Naive thymus-derived CD4-positive, alpha-beta T cell (primary cell): Measurements from ENCODE around the gene NME3. TPM values are rescaled to one million over a fixed set of nuclear protein-coding genes. Genes with fewer than 3 reads are reported as not detected.

Experiments
- ATAC-seq: fragments of 150-1000 bp; cut with Tn5 transposase; 2 replicates; pipeline ENCODE4 v1.10.0; 2021; ENCODE audit warnings: mild to moderate bottlenecking, moderate library complexity
- CTCF ChIA-PET: fragments of 350-600 bp; sonication (Branson Sonifier 250); formaldehyde crosslinking; loops from one replicate; lab custom pipeline; 2021; ENCODE audit warnings: antibody characterized with exemption; lab: Charles Lee
- POLR2A ChIA-PET: fragments of 350-600 bp; sonication (Branson Sonifier 250); formaldehyde crosslinking; loops from one replicate; lab custom pipeline; 2021; ENCODE audit warnings: antibody characterized with exemption, inconsistent platforms; lab: Charles Lee
- DNase-seq, 9 donors: peaks; one replicate each; pipeline versions ENCODE4 v3.0.0 to v3.0.0-alpha.2; 2020 to 2022; ENCODE audit warnings: mixed read lengths in 1 of 9
- H3K27ac ChIP-seq: one replicate; pipeline ENCODE4 v1.7.0; 2013; ENCODE audit warnings: mild to moderate bottlenecking, low read depth, low read length, moderate library complexity
- H3K27me3 ChIP-seq, 2 donors: one replicate each; pipeline ENCODE4 v1.7.0; 2013; ENCODE audit warnings: low read length in 2 of 2, mild to moderate bottlenecking in 2 of 2, moderate library complexity in 2 of 2; ENCODE audit not compliant: control insufficient read depth in 2 of 2, insufficient read depth in 2 of 2
- H3K36me3 ChIP-seq, 3 experiments: 1 replicate in 2 of 3; 2 replicates in 1 of 3; pipeline ENCODE4 v1.7.0; 2013; ENCODE audit warnings: low read length in 3 of 3, mild to moderate bottlenecking in 3 of 3, moderate library complexity in 1 of 3; ENCODE audit not compliant: insufficient read depth in 3 of 3, control insufficient read depth in 2 of 3
- H3K4me1 ChIP-seq, 2 donors: one replicate each; pipeline ENCODE4 v1.7.0; 2013; ENCODE audit warnings: low read length in 2 of 2, mild to moderate bottlenecking in 2 of 2, moderate library complexity in 1 of 2; ENCODE audit not compliant: control insufficient read depth in 2 of 2, insufficient read depth in 2 of 2
- H3K4me3 ChIP-seq: 2 replicates; pipeline ENCODE4 v1.7.0; 2013; ENCODE audit warnings: mild to moderate bottlenecking, low read length
- H3K9me3 ChIP-seq, 3 experiments: 1 replicate in 2 of 3; 2 replicates in 1 of 3; pipeline ENCODE4 v1.7.0; 2013; ENCODE audit warnings: low read length in 3 of 3; ENCODE audit not compliant: control insufficient read depth in 2 of 3
- H3K27ac Mint-ChIP-seq, 9 donors: one replicate each; pipeline ENCODE4 v1.8.0; 2020 to 2022; ENCODE audit warnings: mixed read lengths in 9 of 9, mild to moderate bottlenecking in 8 of 9, moderate library complexity in 5 of 9, inconsistent platforms in 2 of 9
- H3K27me3 Mint-ChIP-seq, 5 donors: one replicate each; pipeline ENCODE4 v1.8.0; 2021 to 2022; ENCODE audit warnings: mixed read lengths in 5 of 5, mild to moderate bottlenecking in 1 of 5
- H3K36me3 Mint-ChIP-seq, 5 donors: one replicate each; pipeline ENCODE4 v1.8.0; 2020 to 2022; ENCODE audit warnings: mixed read lengths in 5 of 5, mild to moderate bottlenecking in 3 of 5, inconsistent platforms in 1 of 5
- H3K4me1 Mint-ChIP-seq, 7 donors: one replicate each; pipeline ENCODE4 v1.8.0; 2020 to 2022; ENCODE audit warnings: mixed read lengths in 7 of 7, mild to moderate bottlenecking in 3 of 7, inconsistent platforms in 1 of 7
- H3K4me3 Mint-ChIP-seq, 10 donors: one replicate each; pipeline ENCODE4 v1.8.0; 2020 to 2022; ENCODE audit warnings: mild to moderate bottlenecking in 10 of 10, mixed read lengths in 10 of 10, moderate library complexity in 6 of 10, inconsistent platforms in 2 of 10
- H3K9me3 Mint-ChIP-seq, 11 donors: one replicate each; pipeline ENCODE4 v1.8.0; 2020 to 2022; ENCODE audit warnings: mixed read lengths in 11 of 11, mild to moderate bottlenecking in 4 of 11, inconsistent platforms in 1 of 11, moderate library complexity in 1 of 11
- intact Hi-C, 2 donors: fragments of 100-400 bp; cut with micrococcal nuclease; formaldehyde crosslinking; loops; one replicate each; pipeline ENCODE4 v1.15.1; 2023
- polyA plus RNA-seq, 2 donors: library from polyadenylated mRNA; unstranded; fragments of 300-500 nt; fragmentation: Illumina TruSeq; gene quantifications; one replicate each; pipeline ENCODE4 v1.2.3, GENCODE V29; 2021
- total RNA-seq, 6 experiments: library from RNA in 5 of 6; stranded (reverse) in 5 of 6; gene quantifications; 1 replicate in 5 of 6; 2 replicates in 1 of 6; pipeline ENCODE4 v1.2.3 and lab custom pipeline; 2021 to 2026

NME3 gene
- total and polyA plus RNA-seq, 7 experiments from 2014 or later = 49.4 to 81.5 (median 70.6) TPM

GRCh38 chr16:1779234-1779701, 7.9 kb upstream of the NME3 start:
- H3K36me3 Mint-ChIP-seq = peaks cover 0 to 3% (median 0%) of the 10 kb centered on the region in 5 donors
- POLR2A ChIA-PET = no interaction called here
- H3K36me3 ChIP-seq = peaks cover 0 to 51% (median 0%) of the 10 kb centered on the region in 3 experiments
- no peak for ATAC-seq
- peak overlapping the region in 2 of 9 donors; percentile 42 to 69 for H3K27ac Mint-ChIP-seq
- peaks cover 17 to 21% of the 10 kb centered on the region in 2 donors for H3K4me1 ChIP-seq
- peaks cover 0 to 2% (median 0%) of the 10 kb centered on the region in 5 donors for H3K27me3 Mint-ChIP-seq
- no peaks in the 10 kb centered on the region for H3K9me3 Mint-ChIP-seq
- CTCF ChIA-PET = no interaction called here
- intact Hi-C loops = loop anchor here in 1 of 2 donors (10.0 kb wide), 1 partner anchor 434 kb away; no protein-coding TSS in a partner anchor
- H3K27me3 ChIP-seq = no peaks in the 10 kb centered on the region
- no peak overlapping the region for H3K4me3 ChIP-seq
- H3K9me3 ChIP-seq = no peaks in the 10 kb centered on the region
- peaks cover 0 to 41% (median 21%) of the 10 kb centered on the region in 7 donors for H3K4me1 Mint-ChIP-seq
- peak overlapping the region in 2 of 10 donors; percentile 41 to 80 for H3K4me3 Mint-ChIP-seq
- no peak overlapping the region for H3K27ac ChIP-seq
- no peak for DNase-seq

GRCh38 chr16:1778200-1779179, 7.1 kb upstream of the NME3 start:
- intact Hi-C loops = loop anchor here in 1 of 2 donors (10.0 kb wide), 1 partner anchor 434 kb away; no protein-coding TSS in a partner anchor
- peaks cover 0 to 52% (median 0%) of the 10 kb centered on the region in 3 experiments for H3K36me3 ChIP-seq
- Mint-ChIP-seq H3K36me3 (peaks cover 0 to 3% (median 0%) of the 10 kb centered on the region in 5 donors), H3K27me3 (peaks cover 0 to 2% (median 0%) of the 10 kb centered on the region in 5 donors), H3K4me1 (peaks cover 0 to 38% (median 20%) of the 10 kb centered on the region in 7 donors), H3K27ac (peak overlapping the region in 1 of 9 donors; percentile 42), H3K9me3 (no peaks in the 10 kb centered on the region), H3K4me3 (peak overlapping the region in 2 of 10 donors; percentile 41 to 80)
- CTCF ChIA-PET = interaction anchor here (0.5 kb wide), 1 partner anchor 129 kb away, joined by 3 read pairs; no protein-coding TSS in a partner anchor
- peaks cover 19 to 22% of the 10 kb centered on the region in 2 donors for H3K4me1 ChIP-seq
- no peaks in the 10 kb centered on the region for H3K9me3 ChIP-seq
- POLR2A ChIA-PET = interaction anchor here (0.6 to 1.0 kb wide), 3 partner anchors 9 to 955 kb away, joined by 3 to 5 read pairs (median 4); partner anchors contain the start of gene MAPK8IP3
- H3K27me3 ChIP-seq = no peaks in the 10 kb centered on the region
- H3K27ac ChIP-seq = no peak overlapping the region
- H3K4me3 ChIP-seq = no peak overlapping the region
- DNase-seq = no peak
- no peak for ATAC-seq

GRCh38 chr16:1777375-1778199, 6.2 kb upstream of the NME3 start:
- ChIA-PET POLR2A (interaction anchor here (0.6 to 1.0 kb wide), 3 partner anchors 9 to 956 kb away, joined by 3 to 5 read pairs (median 4); partner anchors contain the start of gene MAPK8IP3), CTCF (interaction anchor here (0.5 kb wide), 1 partner anchor 128 kb away, joined by 3 read pairs; no protein-coding TSS in a partner anchor)
- ATAC-seq (no peak), DNase-seq (no peak)
- no peak overlapping the region for H3K27ac ChIP-seq
- Mint-ChIP-seq H3K4me1 (peaks cover 0 to 33% (median 13%) of the 10 kb centered on the region in 7 donors), H3K27ac (no peak overlapping the region), H3K4me3 (no peak overlapping the region), H3K36me3 (no peaks in the 10 kb centered on the region), H3K9me3 (no peaks in the 10 kb centered on the region), H3K27me3 (peaks cover 0 to 1% (median 0%) of the 10 kb centered on the region in 5 donors)
- intact Hi-C loops = loop anchor here in 1 of 2 donors (10.0 kb wide), 1 partner anchor 433 kb away; no protein-coding TSS in a partner anchor
- H3K27me3 ChIP-seq = no peaks in the 10 kb centered on the region
- H3K36me3 ChIP-seq = peaks cover 0 to 60% (median 0%) of the 10 kb centered on the region in 3 experiments
- peaks cover 19 to 22% of the 10 kb centered on the region in 2 donors for H3K4me1 ChIP-seq
- H3K9me3 ChIP-seq = no peaks in the 10 kb centered on the region
- no peak overlapping the region for H3K4me3 ChIP-seq

- ATAC-seq (no peak), DNase-seq (no peak)
- ChIA-PET POLR2A (interaction anchor here (1.0 kb wide), 2 partner anchors 8 to 71 kb away, joined by 4 to 5 read pairs; partner anchors contain the start of gene MAPK8IP3), CTCF (no interaction called here)
- intact Hi-C loops = loop anchor here in 1 of 2 donors (10.0 kb wide), 1 partner anchor 432 kb away; no protein-coding TSS in a partner anchor
- H3K4me1 ChIP-seq = peaks cover 19 to 24% of the 10 kb centered on the region in 2 donors
- peak overlapping the region in 1 of 9 donors; percentile 56 for H3K27ac Mint-ChIP-seq
- peak overlapping the region in 1 of 10 donors; percentile 18 for H3K4me3 Mint-ChIP-seq
- peaks cover 5 to 37% (median 17%) of the 10 kb centered on the region in 7 donors for H3K4me1 Mint-ChIP-seq
- H3K27me3 Mint-ChIP-seq = peaks cover 0 to 2% (median 0%) of the 10 kb centered on the region in 5 donors
- H3K4me3 ChIP-seq = no peak overlapping the region
- H3K9me3 ChIP-seq = no peaks in the 10 kb centered on the region
- H3K36me3 ChIP-seq = peaks cover 0 to 60% (median 0%) of the 10 kb centered on the region in 3 experiments
- peaks cover 0 to 4% (median 0%) of the 10 kb centered on the region in 5 donors for H3K36me3 Mint-ChIP-seq
- peaks cover 0 to 3% (median 0%) of the 10 kb centered on the region in 11 donors for H3K9me3 Mint-ChIP-seq
- H3K27ac ChIP-seq = no peak overlapping the region
- no peaks in the 10 kb centered on the region for H3K27me3 ChIP-seq
Observed at GRCh38 chr16:1776991-1777374, 5.6 kb upstream of the NME3 start.

GRCh38 chr16:1776672-1776955, 5.3 kb upstream of the NME3 start:
- peaks cover 0 to 3% (median 0%) of the 10 kb centered on the region in 11 donors for H3K9me3 Mint-ChIP-seq
- H3K27me3 ChIP-seq = no peaks in the 10 kb centered on the region
- DNase-seq (no peak), ATAC-seq (no peak)
- H3K27ac Mint-ChIP-seq = no peak overlapping the region
- H3K36me3 Mint-ChIP-seq = peaks cover 0 to 8% (median 0%) of the 10 kb centered on the region in 5 donors
- H3K27me3 Mint-ChIP-seq = peaks cover 0 to 2% (median 0%) of the 10 kb centered on the region in 5 donors
- intact Hi-C loops = loop anchor here in 1 of 2 donors (10.0 kb wide), 1 partner anchor 432 kb away; no protein-coding TSS in a partner anchor
- no peak overlapping the region for H3K27ac ChIP-seq
- H3K4me3 Mint-ChIP-seq = peak overlapping the region in 2 of 10 donors; percentile 16 to 18
- H3K4me1 ChIP-seq = peaks cover 18 to 28% of the 10 kb centered on the region in 2 donors
- H3K9me3 ChIP-seq = no peaks in the 10 kb centered on the region
- CTCF ChIA-PET = no interaction called here
- H3K36me3 ChIP-seq = peaks cover 0 to 60% (median 0%) of the 10 kb centered on the region in 3 experiments
- H3K4me1 Mint-ChIP-seq = peaks cover 8 to 37% (median 16%) of the 10 kb centered on the region in 7 donors
- POLR2A ChIA-PET = no interaction called here
- no peak overlapping the region for H3K4me3 ChIP-seq
